HG02943 (cell line): Measurements from ENCODE around the gene SYTL3.
"Not testable (repeated sequence)": the region's sequence is repeated elsewhere in the genome, so short reads cannot be mapped to it uniquely, and the experiment has no call there.

ENCODE experiments used
- ATAC-seq: cut with Tn5 transposase; IDR thresholded peaks from one replicate; pipeline ENCODE4 v1.9.1; 2021; ENCODE audit warnings: mild to moderate bottlenecking, low read depth, moderate library complexity; ENCODE audit not compliant: unreplicated experiment

SYTL3 gene

DNA sequence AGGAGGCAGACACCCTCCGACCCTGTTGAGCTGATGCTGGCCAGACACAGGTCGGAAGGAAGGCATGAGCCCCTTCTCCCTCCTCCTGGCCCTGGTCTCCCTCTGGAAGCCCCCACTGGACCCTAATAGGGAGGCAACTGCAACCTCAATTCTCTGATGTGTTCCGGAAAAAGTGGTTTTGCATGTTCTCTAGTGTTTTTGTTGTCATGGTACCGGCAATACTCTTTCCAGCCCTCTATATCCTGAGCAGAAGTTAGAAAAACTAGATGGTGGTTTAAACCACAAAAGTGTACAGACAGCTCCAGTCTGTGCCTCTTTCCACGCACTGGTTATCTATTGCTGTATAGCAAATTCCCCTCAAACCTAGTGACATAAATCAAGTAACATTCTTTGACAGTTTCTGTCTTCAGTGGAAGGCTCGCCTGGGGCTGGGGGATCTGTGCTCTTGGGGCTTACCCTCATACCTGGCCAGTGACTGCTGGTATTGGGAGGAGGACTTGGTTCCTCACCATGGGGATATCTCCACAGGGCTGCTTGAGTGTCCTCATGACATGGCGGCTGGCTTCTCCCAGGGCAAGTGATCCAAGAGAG is 37.0 kb downstream of the SYTL3 start:
- no peak for ATAC-seq

DNA sequence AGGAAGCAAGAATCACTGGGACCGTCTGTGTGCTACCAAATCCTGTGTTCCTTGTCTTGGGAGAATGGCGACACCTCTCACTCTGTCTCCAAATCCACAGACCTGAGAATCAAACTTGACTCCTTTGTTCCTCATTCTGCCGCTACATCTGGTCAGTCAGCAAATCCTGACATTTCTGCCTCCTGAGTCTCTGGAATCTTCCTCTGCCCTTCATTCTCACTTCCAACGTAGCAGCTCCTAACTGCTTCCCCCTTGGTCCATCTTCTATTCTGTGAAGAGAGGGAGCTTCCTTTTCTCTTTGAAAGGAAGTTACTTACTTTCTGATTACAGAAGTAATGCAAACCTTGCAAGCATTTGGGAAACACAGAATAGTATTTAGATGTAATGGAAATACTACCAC is 37.7 kb downstream of the SYTL3 start:
- ATAC-seq = no peak

DNA sequence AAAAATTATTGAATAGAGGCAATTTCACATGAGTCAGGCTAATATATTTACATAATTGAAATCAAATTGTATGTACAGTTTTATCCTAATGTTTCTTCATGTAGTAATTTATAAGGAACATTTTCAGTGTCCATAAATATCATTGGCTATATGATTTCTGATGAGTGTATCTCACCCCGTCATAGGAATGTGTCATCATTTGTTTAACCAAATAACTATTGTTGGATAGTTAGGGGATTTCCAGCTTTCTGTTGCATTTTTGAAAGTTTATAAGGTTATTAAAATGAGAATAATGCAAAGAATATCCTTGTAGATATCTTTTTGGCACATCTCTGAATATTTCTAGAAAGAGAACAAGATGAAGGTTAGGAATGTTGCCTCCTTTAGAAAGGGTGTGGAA is 39.0 kb downstream of the SYTL3 start:
- no peak for ATAC-seq

DNA sequence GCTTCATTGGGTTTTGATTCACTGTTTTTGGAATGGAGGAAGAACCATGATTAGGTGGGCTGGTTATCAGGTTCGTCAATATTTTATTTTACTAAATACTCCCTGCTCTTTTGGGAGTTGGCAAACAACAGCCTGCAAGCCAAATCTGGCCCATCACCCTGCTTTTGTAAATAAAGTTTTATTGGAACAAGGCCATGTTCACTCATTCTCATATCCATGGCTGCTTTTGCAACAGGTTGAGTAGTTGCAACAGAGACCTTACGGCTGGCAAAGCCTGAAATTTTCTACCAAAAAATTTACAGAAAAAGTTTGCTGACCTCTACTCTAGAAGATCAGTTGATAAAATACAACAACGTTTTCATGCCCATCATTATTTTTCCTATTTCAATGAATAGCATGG is 45.1 kb downstream of the SYTL3 start:
- no peak for ATAC-seq

DNA sequence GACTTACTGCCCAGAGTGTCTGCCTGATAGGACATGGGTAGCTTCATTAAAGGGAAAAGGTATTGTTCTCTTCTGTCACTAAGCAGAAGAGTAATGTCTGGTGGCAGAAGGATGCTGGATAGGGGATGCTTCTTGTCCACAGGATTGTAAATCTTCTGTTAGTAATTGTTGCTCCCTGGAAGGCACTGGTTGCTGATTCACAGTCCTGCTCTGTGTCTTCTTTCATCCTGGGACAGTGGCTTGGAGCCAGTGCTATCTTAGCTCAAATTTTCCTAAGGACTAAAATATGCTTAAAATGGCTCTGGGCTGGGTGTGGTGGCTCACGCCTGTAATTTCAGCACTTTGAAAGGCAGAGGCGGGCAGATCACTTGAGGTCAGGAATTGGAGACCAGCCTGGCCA is 48.0 kb downstream of the SYTL3 start:
- no peak for ATAC-seq

DNA sequence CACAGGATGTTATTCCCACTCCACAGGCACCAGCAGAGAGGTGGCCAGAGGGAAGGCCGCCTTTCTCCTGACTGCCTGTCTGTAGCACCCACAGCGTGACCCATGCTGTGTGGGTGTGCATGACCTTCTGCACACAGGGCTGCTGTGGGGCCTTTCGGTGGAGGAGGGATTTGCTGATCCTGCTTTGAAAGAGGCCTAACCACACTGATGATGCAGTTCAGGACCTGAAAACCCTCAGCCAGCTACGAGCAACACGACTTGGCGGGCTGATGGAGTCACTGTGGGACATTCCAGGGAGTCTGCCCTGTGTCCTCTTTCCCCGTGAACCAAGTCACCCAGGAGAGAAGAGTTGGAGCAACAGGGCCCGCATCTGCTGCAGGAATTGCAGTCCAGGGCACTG is 49.1 kb downstream of the SYTL3 start:
- ATAC-seq = no peak

DNA sequence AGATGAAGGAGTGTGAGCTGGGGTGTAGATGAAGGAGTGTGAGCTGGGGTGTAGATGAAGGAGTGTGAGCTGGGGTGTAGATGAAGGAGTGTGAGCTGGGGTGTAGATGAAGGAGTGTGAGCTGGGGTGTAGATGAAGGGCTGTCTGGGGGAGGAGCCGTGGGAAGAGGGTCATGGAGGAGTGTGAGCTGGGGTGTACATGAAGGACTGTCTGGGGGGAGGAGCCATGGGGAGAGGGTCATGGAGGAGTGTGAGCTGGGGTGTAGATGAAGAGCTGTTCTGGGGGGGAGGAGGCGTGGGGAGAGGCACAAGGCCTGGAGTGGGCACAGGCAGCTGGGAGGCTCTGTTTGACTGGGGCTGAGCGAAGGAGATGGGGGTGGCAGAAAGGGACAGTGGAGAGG is 51.4 kb downstream of the SYTL3 start:
- ATAC-seq = not testable (repeated sequence)

DNA sequence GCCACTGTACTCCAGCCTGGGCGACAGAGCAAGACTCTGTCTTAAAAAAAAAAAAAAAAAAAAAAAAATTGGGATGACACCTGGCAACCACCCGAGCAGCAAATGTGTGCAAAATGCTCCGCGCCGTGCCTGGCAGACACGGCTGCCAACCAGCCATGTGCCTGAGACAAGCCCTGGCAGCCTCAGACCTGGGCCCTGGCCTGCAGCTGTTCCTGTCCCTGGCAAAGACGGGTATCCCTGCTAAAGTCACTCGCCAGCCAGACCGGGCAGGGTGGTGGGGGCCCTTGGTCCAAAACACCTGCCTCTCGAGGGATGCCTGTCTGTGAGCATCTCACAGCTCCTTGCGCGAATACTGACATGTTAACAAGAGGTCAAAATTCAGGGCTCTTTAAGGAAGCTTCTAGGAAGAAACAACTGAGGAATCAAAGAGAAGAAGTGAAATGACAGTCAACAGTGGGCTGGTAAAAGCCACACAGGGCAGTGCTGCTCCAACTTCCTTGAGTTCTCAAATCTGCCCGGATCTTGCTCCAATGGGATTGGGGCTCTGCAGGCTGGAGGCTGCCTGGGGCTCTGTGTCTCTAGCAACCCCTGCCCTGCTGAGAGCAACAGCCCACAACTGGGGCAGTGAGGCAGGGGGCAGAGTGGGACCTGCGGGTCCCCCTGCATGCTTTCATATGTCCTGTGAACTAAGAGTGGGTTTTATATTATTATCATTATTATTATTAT is 53.4 kb downstream of the SYTL3 start:
- no peak for ATAC-seq

DNA sequence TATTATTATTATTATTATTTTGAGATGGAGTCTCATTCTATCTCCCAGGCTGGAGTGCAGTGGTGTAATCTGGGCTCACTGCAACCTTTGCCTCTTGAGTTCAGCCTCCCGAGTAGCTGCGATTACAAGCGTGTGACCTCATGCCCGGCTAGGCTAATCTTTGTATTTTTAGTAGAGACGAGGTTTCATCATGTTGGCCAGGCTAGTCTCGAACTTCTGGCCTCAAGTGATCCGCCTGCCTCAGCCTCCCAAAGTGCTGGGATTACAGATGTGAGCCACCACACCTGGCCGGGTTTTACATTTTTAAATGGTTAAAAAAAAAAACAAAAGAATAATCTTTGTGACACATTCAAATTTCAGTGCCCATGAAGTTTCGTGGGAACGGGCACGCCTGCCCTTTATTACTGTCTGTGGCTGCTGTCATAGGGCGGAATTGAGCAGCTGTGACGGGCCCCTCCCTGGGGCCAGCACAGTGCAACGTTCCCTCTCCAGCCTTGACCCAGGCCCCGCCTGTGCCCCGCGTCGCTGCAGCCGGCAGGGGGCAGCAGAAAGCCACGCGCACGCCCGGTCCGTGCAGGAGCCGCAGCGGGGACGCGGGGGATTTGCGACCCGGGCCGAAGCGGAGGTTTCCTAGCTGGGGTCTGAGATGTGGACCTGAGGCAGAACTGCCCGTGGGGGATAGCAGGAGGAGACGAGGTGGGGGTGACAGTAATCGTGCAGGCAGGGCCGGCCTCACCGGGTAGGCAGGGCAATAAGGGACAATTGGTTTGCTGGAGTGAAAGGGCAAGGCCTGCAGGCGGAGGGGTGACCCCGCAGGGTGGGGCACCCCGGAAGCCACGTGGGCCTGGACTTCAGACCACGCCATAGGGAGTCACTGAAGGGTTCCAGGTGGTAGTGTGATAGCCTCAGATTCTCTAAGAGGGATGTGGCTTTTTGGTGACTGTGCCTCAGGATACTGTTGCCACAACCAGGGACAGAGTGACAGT is 54.3 kb downstream of the SYTL3 start:
- peak; percentile 92 for ATAC-seq

DNA sequence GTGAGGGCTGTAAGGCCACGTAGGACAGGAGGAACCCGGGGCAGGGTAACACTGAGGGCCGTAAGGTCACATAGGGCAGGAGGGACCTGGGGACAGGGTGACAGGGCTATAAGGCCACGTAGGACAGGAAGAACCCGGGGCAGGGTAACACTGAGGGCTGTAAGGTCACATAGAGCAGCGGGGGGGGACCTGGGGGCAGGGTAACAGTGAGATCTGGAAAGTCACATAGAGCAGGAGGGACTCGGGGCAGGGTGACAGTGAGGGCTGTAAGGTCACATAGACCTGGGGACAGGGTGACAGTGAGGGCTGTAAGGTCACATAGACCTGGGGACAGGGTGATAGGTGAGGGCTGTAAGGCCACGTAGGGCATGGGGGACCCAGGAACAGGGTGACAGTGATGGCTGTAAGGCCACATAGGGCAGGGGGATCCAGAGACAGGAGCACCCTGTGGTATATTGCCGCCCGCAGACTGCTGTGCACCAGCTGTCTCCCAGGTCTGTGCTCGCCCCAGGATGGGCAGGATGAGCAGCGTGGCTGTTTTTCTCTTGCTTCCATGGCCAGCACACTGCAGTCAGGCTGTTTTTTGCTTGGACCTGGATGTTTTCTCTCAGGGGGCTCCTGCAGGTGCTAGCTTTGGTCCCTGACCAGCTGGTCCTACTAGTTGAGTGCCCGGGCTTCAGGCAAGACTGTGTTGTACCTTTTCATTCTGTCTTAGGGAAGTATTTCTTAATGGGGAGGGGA is 55.7 kb downstream of the SYTL3 start:
- ATAC-seq = no peak

DNA sequence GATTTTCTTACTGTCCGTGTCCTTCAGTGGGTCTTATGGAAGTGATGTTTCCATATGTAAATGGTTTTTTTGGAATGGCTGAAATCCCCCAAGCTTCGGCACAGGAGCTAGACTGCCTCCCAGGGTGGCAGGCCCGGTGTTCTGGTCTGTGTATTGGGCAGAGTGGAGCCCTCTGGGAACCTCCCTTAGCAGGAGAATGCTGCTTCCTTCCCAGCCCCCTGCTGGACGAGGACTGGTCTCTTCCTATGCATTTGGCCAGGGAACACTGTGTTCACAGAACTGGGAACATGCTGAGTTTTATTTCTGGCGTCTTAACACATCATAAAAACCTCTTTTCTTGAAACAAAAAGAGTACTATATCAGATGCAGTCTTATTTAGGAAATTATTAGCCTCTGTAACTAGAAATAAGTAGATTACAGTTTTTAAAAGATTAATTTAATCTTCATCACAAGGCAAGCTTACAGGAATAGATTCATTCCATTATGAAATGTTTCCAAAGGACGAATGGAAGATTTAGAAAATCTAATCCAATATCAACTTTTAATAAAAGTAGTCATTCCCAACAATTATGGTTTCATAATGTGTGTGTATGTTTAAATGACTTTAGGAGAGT is 56.6 kb downstream of the SYTL3 start:
- ATAC-seq = no peak

DNA sequence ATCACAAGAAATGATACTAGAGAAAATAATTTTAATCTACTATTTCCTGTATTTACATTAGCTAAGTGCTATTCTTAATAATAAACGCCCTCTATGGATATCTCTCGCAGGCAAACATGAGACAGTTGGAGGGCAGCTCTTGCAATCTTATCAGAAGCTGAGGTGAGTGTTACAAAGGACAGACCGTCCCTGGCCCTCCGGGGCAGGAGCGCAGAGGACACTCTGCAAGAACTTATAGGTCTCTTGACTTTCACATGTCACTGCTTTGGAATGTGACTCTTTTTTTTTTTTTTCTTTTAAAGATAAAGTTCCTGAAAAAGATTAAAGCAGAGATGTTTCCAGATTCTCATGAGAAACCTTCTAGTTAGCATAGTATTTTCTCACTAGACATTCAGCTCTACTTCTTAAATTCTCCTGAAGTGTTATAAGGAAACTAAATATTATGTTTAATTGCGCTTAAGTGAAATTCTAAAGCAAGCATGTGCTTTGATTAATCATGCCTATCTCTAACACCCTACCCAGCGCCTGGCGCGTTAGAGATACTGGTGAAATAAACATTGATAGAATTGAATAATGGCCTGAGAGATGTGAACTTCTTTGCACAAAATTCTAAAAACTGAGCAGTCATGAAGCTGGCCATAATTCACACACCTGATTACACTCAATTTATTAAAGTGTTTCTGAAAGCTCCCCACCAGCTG is 57.4 kb downstream of the SYTL3 start:
- ATAC-seq = no peak

DNA sequence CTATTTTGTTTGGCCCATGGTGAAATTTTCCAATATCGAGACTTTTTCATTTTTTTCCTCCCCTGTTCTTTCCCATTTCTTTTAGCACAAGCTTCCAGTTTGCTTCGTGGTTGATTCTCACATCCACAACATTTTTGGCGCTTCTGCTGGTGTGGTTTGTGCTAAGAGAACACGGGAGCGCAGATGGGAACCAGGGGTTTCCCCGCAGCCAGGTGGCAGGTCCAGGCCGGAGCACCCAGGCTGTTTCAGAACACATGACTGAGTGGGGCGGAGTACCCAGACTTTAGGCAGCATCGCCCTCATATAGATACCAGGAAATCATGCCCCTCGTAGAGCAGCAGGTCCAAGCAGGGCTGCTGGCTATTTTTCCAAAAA is 58.0 kb downstream of the SYTL3 start:
- no peak for ATAC-seq

DNA sequence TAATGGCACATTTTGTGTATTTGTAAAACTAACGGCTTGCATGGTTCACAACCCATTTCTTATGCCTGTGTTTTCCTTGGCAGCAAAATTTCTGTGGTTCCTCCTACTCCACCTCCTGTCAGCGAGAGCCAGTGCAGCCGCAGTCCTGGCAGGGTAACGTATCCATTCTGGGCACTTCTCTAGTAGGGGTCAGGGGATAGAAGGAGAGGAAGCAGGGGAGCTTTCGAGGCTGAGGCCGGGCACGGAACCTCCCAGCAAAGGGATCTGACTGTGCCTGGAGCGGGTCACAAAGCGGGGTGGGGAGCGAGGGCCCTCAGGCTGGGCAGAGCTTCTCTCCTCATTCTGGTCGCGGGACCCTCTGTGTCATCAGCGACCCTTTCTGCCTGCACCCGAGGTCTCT is 58.4 kb downstream of the SYTL3 start:
- no peak for ATAC-seq

DNA sequence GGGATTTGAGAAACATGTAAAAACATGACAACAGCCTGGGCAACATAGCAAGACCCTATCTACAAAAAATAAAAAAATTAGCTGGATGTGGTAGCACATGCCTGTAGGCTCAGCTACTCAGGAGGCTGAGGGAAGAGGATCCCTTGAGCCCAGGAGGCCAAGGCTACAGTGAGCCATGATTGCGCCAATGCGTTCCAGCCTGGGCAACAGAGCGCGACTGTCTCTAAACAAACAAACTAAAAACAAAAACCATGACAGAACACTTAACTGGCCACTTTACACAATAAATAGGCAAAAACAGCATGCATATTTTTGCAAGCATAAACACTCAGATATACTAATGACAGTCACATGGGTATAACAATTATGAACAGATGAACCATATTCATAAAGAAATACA is 60.0 kb downstream of the SYTL3 start:
- ATAC-seq = no peak

DNA sequence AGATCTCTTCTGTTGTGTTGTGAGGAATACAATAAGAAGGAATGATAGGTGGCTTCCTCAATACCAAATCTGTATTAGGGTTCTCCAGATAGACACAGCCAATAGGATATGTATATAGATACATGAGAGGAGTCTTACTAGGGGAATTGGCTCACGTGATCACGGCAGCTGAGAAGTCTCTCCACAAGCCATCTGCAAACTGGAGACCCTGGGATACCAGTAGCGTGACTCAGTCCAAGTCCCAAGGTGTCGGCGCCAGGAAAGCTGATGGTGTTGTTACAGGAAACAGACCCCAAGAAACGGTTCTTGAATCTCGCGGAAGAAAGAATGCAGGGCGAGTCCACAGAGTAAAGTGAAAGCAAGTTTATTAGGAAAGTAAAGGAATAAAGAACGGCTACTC is 61.4 kb downstream of the SYTL3 start:
- no peak for ATAC-seq

DNA sequence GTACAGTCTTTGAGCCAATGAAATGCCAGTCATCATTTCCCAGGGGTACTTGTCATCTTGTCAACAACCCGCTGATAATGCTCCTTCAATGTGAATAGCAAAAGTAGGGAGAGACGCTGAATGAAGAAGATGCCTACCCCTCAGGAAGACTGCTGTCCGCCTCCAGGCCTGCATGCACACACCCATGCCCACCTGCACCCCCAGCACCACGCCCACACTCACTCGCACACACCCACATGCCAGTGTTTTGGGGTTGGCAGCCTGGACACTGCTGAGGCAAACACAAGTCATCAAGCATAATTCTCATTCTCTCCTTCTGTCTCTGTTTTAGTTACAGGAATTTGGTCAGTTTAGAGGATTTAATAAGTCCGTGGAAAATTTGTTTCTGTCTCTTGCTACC is 63.6 kb downstream of the SYTL3 start:
- no peak for ATAC-seq

DNA sequence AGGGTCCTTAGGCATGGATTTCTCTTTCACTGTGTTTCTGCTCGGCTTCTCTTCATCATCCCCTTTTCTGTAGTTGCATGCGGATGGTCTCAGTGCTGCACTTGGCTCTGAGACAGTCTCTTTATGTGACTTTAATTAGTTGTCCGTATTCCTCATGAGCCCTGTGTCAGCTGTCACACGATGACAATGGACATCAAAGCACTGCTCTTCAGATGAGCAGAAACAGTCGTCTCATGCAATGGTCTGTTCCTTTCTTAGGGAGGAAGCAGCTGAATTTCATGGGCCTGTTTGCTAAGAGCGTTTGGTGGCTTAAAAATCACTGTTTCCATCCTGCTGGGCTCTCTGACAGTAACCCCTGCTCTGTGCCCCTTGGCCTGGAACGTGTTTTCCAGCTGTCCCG is 64.9 kb downstream of the SYTL3 start:
- no peak for ATAC-seq
